Naive thymus-derived CD4-positive, alpha-beta T cell (primary cell): ENCODE data around the gene ADD3. TPM values are rescaled to one million over a fixed set of nuclear protein-coding genes. Genes with fewer than 3 reads are reported as not detected.

Source experiments
- ATAC-seq: fragments of 150-1000 bp; cut with Tn5 transposase; 2 replicates; pipeline ENCODE4 v1.10.0; 2021; ENCODE audit warnings: mild to moderate bottlenecking, moderate library complexity
- CTCF ChIA-PET: fragments of 350-600 bp; sonication (Branson Sonifier 250); formaldehyde crosslinking; loops from one replicate; lab custom pipeline; 2021; ENCODE audit warnings: antibody characterized with exemption; lab: Charles Lee
- POLR2A ChIA-PET: fragments of 350-600 bp; sonication (Branson Sonifier 250); formaldehyde crosslinking; loops from one replicate; lab custom pipeline; 2021; ENCODE audit warnings: antibody characterized with exemption, inconsistent platforms; lab: Charles Lee
- DNase-seq, 9 donors: peaks; one replicate each; pipeline versions ENCODE4 v3.0.0 to v3.0.0-alpha.2; 2020 to 2022; ENCODE audit warnings: mixed read lengths in 1 of 9
- H3K27ac ChIP-seq: one replicate; pipeline ENCODE4 v1.7.0; 2013; ENCODE audit warnings: mild to moderate bottlenecking, low read depth, low read length, moderate library complexity
- H3K27me3 ChIP-seq, 2 donors: one replicate each; pipeline ENCODE4 v1.7.0; 2013; ENCODE audit warnings: low read length in 2 of 2, mild to moderate bottlenecking in 2 of 2, moderate library complexity in 2 of 2; ENCODE audit not compliant: control insufficient read depth in 2 of 2, insufficient read depth in 2 of 2
- H3K36me3 ChIP-seq, 3 experiments: 1 replicate in 2 of 3; 2 replicates in 1 of 3; pipeline ENCODE4 v1.7.0; 2013; ENCODE audit warnings: low read length in 3 of 3, mild to moderate bottlenecking in 3 of 3, moderate library complexity in 1 of 3; ENCODE audit not compliant: insufficient read depth in 3 of 3, control insufficient read depth in 2 of 3
- H3K4me1 ChIP-seq, 2 donors: one replicate each; pipeline ENCODE4 v1.7.0; 2013; ENCODE audit warnings: low read length in 2 of 2, mild to moderate bottlenecking in 2 of 2, moderate library complexity in 1 of 2; ENCODE audit not compliant: control insufficient read depth in 2 of 2, insufficient read depth in 2 of 2
- H3K4me3 ChIP-seq: 2 replicates; pipeline ENCODE4 v1.7.0; 2013; ENCODE audit warnings: mild to moderate bottlenecking, low read length
- H3K9me3 ChIP-seq, 3 experiments: 1 replicate in 2 of 3; 2 replicates in 1 of 3; pipeline ENCODE4 v1.7.0; 2013; ENCODE audit warnings: low read length in 3 of 3; ENCODE audit not compliant: control insufficient read depth in 2 of 3
- H3K27ac Mint-ChIP-seq, 9 donors: one replicate each; pipeline ENCODE4 v1.8.0; 2020 to 2022; ENCODE audit warnings: mixed read lengths in 9 of 9, mild to moderate bottlenecking in 8 of 9, moderate library complexity in 5 of 9, inconsistent platforms in 2 of 9
- H3K27me3 Mint-ChIP-seq, 5 donors: one replicate each; pipeline ENCODE4 v1.8.0; 2021 to 2022; ENCODE audit warnings: mixed read lengths in 5 of 5, mild to moderate bottlenecking in 1 of 5
- H3K36me3 Mint-ChIP-seq, 5 donors: one replicate each; pipeline ENCODE4 v1.8.0; 2020 to 2022; ENCODE audit warnings: mixed read lengths in 5 of 5, mild to moderate bottlenecking in 3 of 5, inconsistent platforms in 1 of 5
- H3K4me1 Mint-ChIP-seq, 7 donors: one replicate each; pipeline ENCODE4 v1.8.0; 2020 to 2022; ENCODE audit warnings: mixed read lengths in 7 of 7, mild to moderate bottlenecking in 3 of 7, inconsistent platforms in 1 of 7
- H3K4me3 Mint-ChIP-seq, 10 donors: one replicate each; pipeline ENCODE4 v1.8.0; 2020 to 2022; ENCODE audit warnings: mild to moderate bottlenecking in 10 of 10, mixed read lengths in 10 of 10, moderate library complexity in 6 of 10, inconsistent platforms in 2 of 10
- H3K9me3 Mint-ChIP-seq, 11 donors: one replicate each; pipeline ENCODE4 v1.8.0; 2020 to 2022; ENCODE audit warnings: mixed read lengths in 11 of 11, mild to moderate bottlenecking in 4 of 11, inconsistent platforms in 1 of 11, moderate library complexity in 1 of 11
- intact Hi-C, 2 donors: fragments of 100-400 bp; cut with micrococcal nuclease; formaldehyde crosslinking; loops; one replicate each; pipeline ENCODE4 v1.15.1; 2023
- polyA plus RNA-seq, 2 donors: library from polyadenylated mRNA; unstranded; fragments of 300-500 nt; fragmentation: Illumina TruSeq; gene quantifications; one replicate each; pipeline ENCODE4 v1.2.3, GENCODE V29; 2021
- total RNA-seq, 6 experiments: library from RNA in 5 of 6; stranded (reverse) in 5 of 6; gene quantifications; 1 replicate in 5 of 6; 2 replicates in 1 of 6; pipeline ENCODE4 v1.2.3 and lab custom pipeline; 2021 to 2026

The ADD3 gene
- total and polyA plus RNA-seq, 7 experiments from 2014 or later: 281 to 535 (median 450) TPM

DNA sequence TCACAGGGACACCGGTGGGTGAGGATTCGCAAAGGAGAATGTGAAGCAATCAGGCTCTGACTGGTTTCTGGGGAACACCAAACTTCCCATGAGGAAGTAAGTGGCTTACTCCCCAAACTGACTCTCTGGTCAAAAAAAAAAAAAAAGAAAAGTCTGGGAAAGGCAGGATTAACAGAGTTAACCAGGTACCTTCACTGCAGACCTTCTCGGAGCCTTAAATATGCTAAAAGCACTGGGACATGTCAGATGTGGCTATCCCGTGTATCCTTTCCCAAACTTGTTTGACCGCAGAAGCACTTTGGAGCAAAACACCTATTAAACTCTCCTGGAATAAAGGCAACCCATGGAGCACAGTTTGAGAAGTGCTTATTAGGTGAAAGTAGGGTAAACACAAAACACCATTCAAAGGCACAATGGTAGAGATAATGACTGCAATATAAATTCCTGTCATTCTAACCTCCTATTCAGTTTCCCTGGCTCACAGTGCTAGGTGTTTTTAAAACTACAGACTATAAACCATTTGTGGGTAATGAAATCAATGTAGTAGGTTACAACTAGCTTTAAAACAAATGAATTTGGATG, 155.5 kb downstream of the ADD3 start:
- no peak overlapping the region for H3K27ac Mint-ChIP-seq
- peaks cover 39 to 93% (median 52%) of the 10 kb centered on the region in 5 donors for H3K27me3 Mint-ChIP-seq
- intact Hi-C loops: no loop called here
- CTCF ChIA-PET: no interaction called here
- Histone ChIP-seq H3K9me3 (no peaks in the 10 kb centered on the region), H3K4me3 (no peak overlapping the region), H3K36me3 (no peaks in the 10 kb centered on the region), H3K27me3 (peaks cover 3 to 18% of the 10 kb centered on the region in 2 donors), H3K27ac (no peak overlapping the region), H3K4me1 (peaks cover 2% of the 10 kb centered on the region in 2 donors)
- H3K4me1 Mint-ChIP-seq: peaks cover 0 to 15% (median 5%) of the 10 kb centered on the region in 7 donors
- H3K9me3 Mint-ChIP-seq: no peaks in the 10 kb centered on the region
- DNase-seq (no peak), ATAC-seq (no peak)
- peaks cover 0 to 4% (median 0%) of the 10 kb centered on the region in 5 donors for H3K36me3 Mint-ChIP-seq
- no peak overlapping the region for H3K4me3 Mint-ChIP-seq
- POLR2A ChIA-PET: interaction anchor here (0.6 to 1.0 kb wide), 3 partner anchors 22 to 47 kb away, joined by 3 read pairs; no protein-coding TSS in a partner anchor

DNA sequence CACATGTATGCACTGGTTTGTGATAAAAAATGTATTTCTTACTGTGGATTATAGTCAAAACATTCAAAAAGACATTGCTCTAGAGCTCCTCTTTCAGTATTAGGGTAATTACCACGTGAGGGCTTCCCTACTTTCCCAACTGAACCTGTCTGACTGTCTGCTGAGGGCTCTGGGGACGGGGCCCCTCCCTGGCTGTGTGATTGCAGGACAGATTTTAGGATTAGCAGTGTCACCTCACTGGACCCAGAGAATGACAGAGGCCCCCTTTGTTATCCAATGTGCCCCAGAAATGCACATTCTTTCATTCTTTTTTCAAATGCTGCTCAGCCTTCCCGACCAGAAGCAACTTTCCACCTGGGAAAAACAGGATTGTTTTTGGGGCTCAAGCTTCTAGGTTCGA, 156.1 kb downstream of the ADD3 start:
- no peak overlapping the region for H3K27ac ChIP-seq
- ChIA-PET POLR2A (interaction anchor here (1.0 kb wide), 1 partner anchor 22 kb away, joined by 3 read pairs; no protein-coding TSS in a partner anchor), CTCF (no interaction called here)
- DNase-seq: no peak
- Mint-ChIP-seq H3K27ac (no peak overlapping the region), H3K9me3 (no peaks in the 10 kb centered on the region), H3K36me3 (peaks cover 0 to 4% (median 0%) of the 10 kb centered on the region in 5 donors), H3K4me3 (no peak overlapping the region), H3K4me1 (peaks cover 3 to 19% (median 11%) of the 10 kb centered on the region in 7 donors), H3K27me3 (peaks cover 44 to 93% (median 53%) of the 10 kb centered on the region in 5 donors)
- peaks cover 5 to 13% of the 10 kb centered on the region in 2 donors for H3K27me3 ChIP-seq
- intact Hi-C loops: no loop called here
- no peak for ATAC-seq
- H3K9me3 ChIP-seq: no peaks in the 10 kb centered on the region
- H3K36me3 ChIP-seq: no peaks in the 10 kb centered on the region
- peaks cover 3 to 8% of the 10 kb centered on the region in 2 donors for H3K4me1 ChIP-seq
- no peak overlapping the region for H3K4me3 ChIP-seq

DNA sequence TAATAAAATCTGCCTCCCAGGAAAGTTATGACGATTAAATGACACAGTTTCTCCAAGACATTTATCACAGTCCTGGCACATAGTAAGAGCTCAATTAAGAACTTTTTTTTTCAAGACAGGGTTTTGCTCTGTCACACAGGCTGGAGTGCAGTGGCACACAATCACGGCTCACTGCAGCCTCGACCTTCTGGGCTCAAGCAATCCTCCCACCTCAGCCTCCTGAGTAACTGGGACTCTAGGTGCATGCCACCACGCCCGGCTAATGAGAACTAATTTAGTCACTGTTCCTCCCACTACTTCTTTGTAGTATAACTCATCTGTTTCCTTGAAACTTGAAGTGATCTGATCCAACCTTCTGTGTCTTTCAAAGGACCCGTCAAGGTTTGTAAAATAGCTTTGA, 157.5 kb downstream of the ADD3 start:
- Histone ChIP-seq H3K9me3 (no peaks in the 10 kb centered on the region), H3K36me3 (no peaks in the 10 kb centered on the region), H3K27ac (no peak overlapping the region), H3K4me1 (peaks cover 3 to 11% of the 10 kb centered on the region in 2 donors), H3K4me3 (no peak overlapping the region), H3K27me3 (peaks cover 4 to 5% of the 10 kb centered on the region in 2 donors)
- Mint-ChIP-seq H3K27ac (no peak overlapping the region), H3K4me1 (peaks cover 15 to 31% (median 22%) of the 10 kb centered on the region in 7 donors), H3K27me3 (peaks cover 48 to 93% (median 54%) of the 10 kb centered on the region in 5 donors), H3K4me3 (no peak overlapping the region), H3K9me3 (no peaks in the 10 kb centered on the region), H3K36me3 (peaks cover 0 to 4% (median 0%) of the 10 kb centered on the region in 5 donors)
- ATAC-seq: no peak
- POLR2A ChIA-PET: interaction anchor here (1.1 kb wide), 1 partner anchor 44 kb away, joined by 4 read pairs; no protein-coding TSS in a partner anchor
- CTCF ChIA-PET: interaction anchor here (0.8 to 1.3 kb wide), 3 partner anchors 27 to 48 kb away, joined by 3 to 4 read pairs (median 3); no protein-coding TSS in a partner anchor
- intact Hi-C loops: no loop called here
- DNase-seq: no peak

DNA sequence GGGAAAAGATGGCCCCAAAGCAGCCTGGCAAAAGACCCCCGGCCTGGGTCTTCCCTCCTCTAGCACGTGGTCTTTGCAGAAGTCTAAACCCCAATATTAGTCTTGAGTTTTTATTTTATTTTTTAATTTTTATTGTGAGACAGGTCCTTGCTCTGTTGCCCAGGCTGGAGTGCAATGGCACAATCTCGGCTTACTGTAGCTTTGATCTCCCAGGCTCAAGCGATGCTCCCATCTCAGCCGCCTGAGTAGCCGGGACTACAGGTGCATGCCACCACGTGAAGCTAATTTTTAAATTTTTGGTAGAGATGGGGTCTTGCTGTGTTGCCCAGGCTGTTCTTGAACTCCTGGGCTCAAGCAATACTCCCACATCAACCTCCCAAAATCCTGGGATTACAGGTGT, 159.4 kb downstream of the ADD3 start:
- Histone ChIP-seq H3K36me3 (no peaks in the 10 kb centered on the region), H3K4me3 (no peak overlapping the region), H3K27ac (no peak overlapping the region), H3K4me1 (peaks cover 3 to 11% of the 10 kb centered on the region in 2 donors), H3K27me3 (peaks cover 4 to 5% of the 10 kb centered on the region in 2 donors), H3K9me3 (no peaks in the 10 kb centered on the region)
- H3K36me3 Mint-ChIP-seq: peaks cover 0 to 4% (median 0%) of the 10 kb centered on the region in 5 donors
- intact Hi-C loops: no loop called here
- peaks cover 22 to 38% (median 29%) of the 10 kb centered on the region in 7 donors for H3K4me1 Mint-ChIP-seq
- H3K4me3 Mint-ChIP-seq: no peak overlapping the region
- ATAC-seq (no peak), DNase-seq (no peak)
- ChIA-PET CTCF (interaction anchor here (1.2 kb wide), 1 partner anchor 39 kb away, joined by 3 read pairs; no protein-coding TSS in a partner anchor), POLR2A (no interaction called here)
- H3K27me3 Mint-ChIP-seq: peaks cover 51 to 94% (median 65%) of the 10 kb centered on the region in 5 donors
- H3K9me3 Mint-ChIP-seq: no peaks in the 10 kb centered on the region
- H3K27ac Mint-ChIP-seq: no peak overlapping the region

DNA sequence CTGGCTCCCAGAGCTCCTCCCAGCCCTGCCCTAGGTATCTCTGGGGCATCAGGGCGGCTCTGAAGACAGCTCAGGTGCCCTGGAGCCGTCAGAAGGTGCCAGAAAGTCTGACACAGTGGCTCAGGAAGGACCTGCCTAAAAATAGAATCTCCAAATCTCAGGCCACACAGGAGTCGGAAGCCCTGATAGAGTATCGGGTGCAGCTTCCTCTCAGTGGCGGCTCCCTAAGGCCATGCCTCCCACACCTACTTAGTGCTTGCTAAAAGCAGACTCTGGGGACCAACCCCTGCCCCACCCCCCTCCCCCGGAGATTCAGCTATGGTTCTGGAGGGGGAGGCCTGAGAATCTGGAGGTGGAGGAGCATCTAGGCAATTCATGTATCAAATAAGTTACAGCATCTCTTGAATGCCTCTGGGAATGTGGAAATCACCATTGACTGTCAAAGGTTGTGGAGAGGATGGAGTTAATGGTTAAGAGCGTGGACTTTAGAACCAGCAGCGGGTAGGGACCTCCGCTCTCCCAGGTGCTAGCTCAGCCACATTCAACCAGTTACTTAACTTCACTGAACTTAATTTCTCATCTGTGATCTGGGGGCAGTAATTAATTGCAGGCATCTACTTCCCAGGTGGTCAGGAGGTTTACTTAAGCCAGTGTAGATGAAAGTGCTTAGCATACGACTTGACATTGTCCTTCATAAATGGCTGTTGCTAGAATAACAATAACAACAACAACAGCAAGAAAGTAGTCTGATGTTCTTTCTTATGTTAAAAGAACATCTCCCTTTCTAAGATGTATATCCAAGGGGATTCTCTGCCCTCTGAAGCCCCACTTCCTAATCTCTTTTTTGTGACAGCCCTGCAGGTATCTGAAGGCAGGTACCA, 161.1 kb downstream of the ADD3 start:
- H3K9me3 Mint-ChIP-seq: no peaks in the 10 kb centered on the region
- DNase-seq (no peak), ATAC-seq (peak; percentile 22)
- CTCF ChIA-PET: interaction anchor here (1.2 kb wide), 1 partner anchor 38 kb away, joined by 3 read pairs; no protein-coding TSS in a partner anchor
- Histone ChIP-seq H3K27me3 (peaks cover 4 to 5% of the 10 kb centered on the region in 2 donors), H3K36me3 (no peaks in the 10 kb centered on the region), H3K4me3 (no peak overlapping the region), H3K27ac (no peak overlapping the region), H3K4me1 (peaks cover 3 to 11% of the 10 kb centered on the region in 2 donors), H3K9me3 (no peaks in the 10 kb centered on the region)
- peaks cover 64 to 89% (median 74%) of the 10 kb centered on the region in 5 donors for H3K27me3 Mint-ChIP-seq
- POLR2A ChIA-PET: interaction anchor here (0.5 to 0.9 kb wide), 2 partner anchors 35 to 200 kb away, joined by 3 read pairs; no protein-coding TSS in a partner anchor
- peaks cover 22 to 35% (median 29%) of the 10 kb centered on the region in 7 donors for H3K4me1 Mint-ChIP-seq
- H3K4me3 Mint-ChIP-seq: peak overlapping the region in 6 of 10 donors; percentile 21 to 49 (median 33)
- intact Hi-C loops: no loop called here
- H3K36me3 Mint-ChIP-seq: peaks cover 0 to 6% (median 0%) of the 10 kb centered on the region in 5 donors
- no peak overlapping the region for H3K27ac Mint-ChIP-seq

DNA sequence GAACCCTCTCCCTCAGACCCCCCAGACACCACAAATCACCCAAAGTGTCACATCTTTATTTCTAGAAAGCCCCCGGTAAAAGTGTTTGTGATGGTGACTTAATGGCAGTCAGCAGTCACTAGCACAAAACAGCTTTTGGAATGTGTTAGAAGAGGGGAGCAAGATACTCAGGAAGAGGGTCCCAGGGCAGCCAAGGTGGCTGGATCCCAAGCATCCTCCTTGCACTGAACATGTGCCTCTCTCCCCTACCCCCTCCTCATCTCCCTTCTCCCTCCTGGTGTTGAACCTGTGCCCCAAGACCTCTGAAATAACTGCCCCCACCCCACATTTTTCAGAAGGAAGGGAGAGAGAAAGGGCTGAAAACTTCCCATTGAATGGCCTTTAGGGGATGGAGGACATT, 161.8 kb downstream of the ADD3 start:
- DNase-seq: no peak
- H3K4me1 ChIP-seq: peaks cover 3 to 11% of the 10 kb centered on the region in 2 donors
- POLR2A ChIA-PET: interaction anchor here (0.6 to 0.9 kb wide), 2 partner anchors 11 to 34 kb away, joined by 3 read pairs; no protein-coding TSS in a partner anchor

More for the DNA sequence above, 161.8 kb downstream of the ADD3 start:
- intact Hi-C loops: no loop called here
- Mint-ChIP-seq H3K27me3 (peaks cover 68 to 87% (median 75%) of the 10 kb centered on the region in 5 donors), H3K4me1 (peaks cover 22 to 35% (median 29%) of the 10 kb centered on the region in 7 donors), H3K27ac (no peak overlapping the region), H3K36me3 (peaks cover 0 to 7% (median 0%) of the 10 kb centered on the region in 5 donors), H3K9me3 (no peaks in the 10 kb centered on the region), H3K4me3 (no peak overlapping the region)
- peaks cover 0 to 5% of the 10 kb centered on the region in 2 donors for H3K27me3 ChIP-seq
- no peak for ATAC-seq
- H3K4me3 ChIP-seq: no peak overlapping the region
- no peaks in the 10 kb centered on the region for H3K9me3 ChIP-seq
- H3K36me3 ChIP-seq: no peaks in the 10 kb centered on the region
- H3K27ac ChIP-seq: no peak overlapping the region
- CTCF ChIA-PET: no interaction called here
